GM19467 (cell line): Measurements from ENCODE around the gene ISLR2.
"Not testable (repeated sequence)": the region's sequence is repeated elsewhere in the genome, so short reads cannot be mapped to it uniquely, and the experiment has no call there.

Experiments used
- ATAC-seq: cut with Tn5 transposase; IDR thresholded peaks from one replicate; pipeline ENCODE4 v1.9.1; 2021; ENCODE audit warnings: mild to moderate bottlenecking, moderate library complexity; ENCODE audit not compliant: unreplicated experiment

ISLR2 gene

GRCh38 chr15:74156678-74157411 lies 26.5 kb downstream of the ISLR2 start:
- ATAC-seq, result no peak

GRCh38 chr15:74157868-74158827 lies 27.8 kb downstream of the ISLR2 start:
- ATAC-seq, result no peak

- ATAC-seq, result peak; percentile 58
Observed at GRCh38 chr15:74158855-74159650, 28.7 kb downstream of the ISLR2 start.

GRCh38 chr15:74159773-74160172 lies 29.4 kb downstream of the ISLR2 start:
- ATAC-seq, result no peak

- not testable (repeated sequence) for ATAC-seq
Observed at GRCh38 chr15:74160390-74160789, 30.0 kb downstream of the ISLR2 start.

- ATAC-seq, result not testable (repeated sequence)
Observed at GRCh38 chr15:74162195-74162536, 31.8 kb downstream of the ISLR2 start.

GRCh38 chr15:74165461-74165860 lies 35.1 kb downstream of the ISLR2 start:
- no peak for ATAC-seq

- ATAC-seq, result no peak
Observed at GRCh38 chr15:74167891-74168331, 37.5 kb downstream of the ISLR2 start.

GRCh38 chr15:74168711-74169126 lies 38.3 kb downstream of the ISLR2 start:
- ATAC-seq, result no peak

GRCh38 chr15:74170071-74170844 lies 39.9 kb downstream of the ISLR2 start:
- ATAC-seq, result no peak

- no peak for ATAC-seq
Observed at GRCh38 chr15:74170875-74171578, 40.6 kb downstream of the ISLR2 start.

GRCh38 chr15:74171965-74172541 lies 41.7 kb downstream of the ISLR2 start:
- ATAC-seq, result no peak

- no peak for ATAC-seq
Observed at GRCh38 chr15:74172701-74173379, 42.5 kb downstream of the ISLR2 start.

GRCh38 chr15:74173380-74174218 lies 43.2 kb downstream of the ISLR2 start, which contains the start of gene ISLR:
Gene ISLR (plus strand): TSS chr15:74173710. CDS start chr15:74174859, 1,149 bp downstream.
- no peak for ATAC-seq

GRCh38 chr15:74174219-74174957 lies 44.0 kb downstream of the ISLR2 start:
- no peak for ATAC-seq

- ATAC-seq, result no peak
Observed at GRCh38 chr15:74174958-74175253, 44.5 kb downstream of the ISLR2 start.
